ENCODE data around the gene LAMA5. TPM values are rescaled to one million over a fixed set of nuclear protein-coding genes. Genes with fewer than 3 reads are reported as not detected.

LAMA5 gene
- total RNA-seq, 2 experiments from 2014 or later, result 0.99 to 1.9 TPM

DNA sequence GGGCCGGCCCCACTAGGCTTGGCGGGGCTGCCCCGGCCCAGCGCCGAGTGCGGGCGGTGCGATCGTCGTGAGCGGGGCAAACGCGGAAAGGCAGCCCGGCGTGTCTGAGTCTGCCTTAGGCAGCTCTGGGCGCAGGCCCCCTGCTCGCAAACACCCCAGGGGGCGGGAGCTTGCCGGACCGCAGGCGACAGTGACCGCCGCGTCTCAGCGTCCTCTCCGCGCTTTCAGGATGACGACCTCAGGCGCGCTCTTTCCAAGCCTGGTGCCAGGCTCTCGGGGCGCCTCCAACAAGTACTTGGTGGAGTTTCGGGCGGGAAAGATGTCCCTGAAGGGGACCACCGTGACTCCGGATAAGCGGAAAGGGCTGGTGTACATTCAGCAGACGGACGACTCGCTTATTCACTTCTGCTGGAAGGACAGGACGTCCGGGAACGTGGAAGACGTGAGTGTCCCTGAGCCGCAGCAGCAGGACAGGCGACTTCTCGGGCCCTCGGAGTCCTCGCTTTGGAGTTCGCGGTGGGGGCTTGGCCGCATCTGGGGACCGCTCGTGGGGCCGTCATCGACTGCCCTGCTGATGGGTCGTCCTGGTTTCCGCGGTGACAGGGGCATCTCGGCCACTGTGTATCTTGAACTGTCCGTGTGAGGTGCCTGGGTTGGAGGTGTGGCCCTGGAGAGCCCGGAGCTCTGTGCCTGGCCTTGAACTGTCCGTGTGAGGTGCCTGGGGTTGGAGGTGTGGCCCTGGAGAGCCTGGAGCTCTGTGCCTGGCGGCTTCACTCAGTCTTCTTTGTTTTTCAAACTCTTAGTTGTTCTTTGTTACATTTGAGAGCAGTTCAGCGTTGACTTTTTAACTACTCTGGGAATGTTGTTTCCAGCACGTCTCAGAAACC is 63.5 kb downstream of the LAMA5 start:
- CTCF ChIA-PET, result interaction anchor here (0.9 to 2.0 kb wide), 4 partner anchors 22 to 504 kb away, joined by 3 to 11 read pairs (median 3); partner anchors contain the start of gene RPS21
- Mint-ChIP-seq H3K27me3 (no peaks in the 10 kb centered on the region), H3K36me3 (peaks cover 23% of the 10 kb centered on the region), H3K27ac (peak overlapping the region; percentile 84), H3K9me3 (ENCODE audit: low read depth) (no peaks in the 10 kb centered on the region), H3K4me3 (peak overlapping the region; percentile 89), H3K4me1 (peaks cover 28% of the 10 kb centered on the region)
- DNase-seq (peak; percentile 63), ATAC-seq (peak; percentile 9)

GRCh38 chr20:62303062-62303339 is 64.1 kb downstream of the LAMA5 start:
- no peaks in the 10 kb centered on the region for H3K9me3 Mint-ChIP-seq (ENCODE audit: low read depth)
- H3K27me3 Mint-ChIP-seq, result no peaks in the 10 kb centered on the region

GRCh38 chr20:62302341-62303061 is 64.6 kb downstream of the LAMA5 start, which contains the start of gene ADRM1:
ADRM1 (plus strand) TSS chr20:62302997; CDS start chr20:62303569, 572 bp downstream.
- Mint-ChIP-seq H3K27ac (peak within 1 kb of the TSS; percentile 98), H3K9me3 (ENCODE audit: low read depth) (no peaks in the 10 kb centered on the region), H3K4me1 (peaks cover 28% of the 10 kb centered on the region), H3K4me3 (peak within 1 kb of the TSS; percentile 89), H3K36me3 (peaks cover 20% of the 10 kb centered on the region), H3K27me3 (no peaks in the 10 kb centered on the region)
- CTCF ChIA-PET, result interaction anchor here (0.6 to 2.0 kb wide), 10 partner anchors 11 to 340 kb away, joined by 3 to 11 read pairs (median 3); partner anchors contain the start of gene RPS21
- ATAC-seq (peak; percentile 88), DNase-seq (peak; percentile 97)

More at GRCh38 chr20:62303062-62303339, 64.1 kb downstream of the LAMA5 start:
- Mint-ChIP-seq H3K36me3 (peaks cover 23% of the 10 kb centered on the region), H3K4me1 (peaks cover 28% of the 10 kb centered on the region), H3K4me3 (peak overlapping the region; percentile 89), H3K27ac (peak overlapping the region; percentile 98)
- DNase-seq (no peak), ATAC-seq (no peak)
- CTCF ChIA-PET, result interaction anchor here (1.1 to 2.0 kb wide), 5 partner anchors 23 to 182 kb away, joined by 3 to 11 read pairs (median 4); partner anchors contain the start of gene RPS21

GRCh38 chr20:62301773-62302340 is 65.3 kb downstream of the LAMA5 start:
- Mint-ChIP-seq H3K27ac (peak overlapping the region; percentile 98), H3K4me1 (peaks cover 28% of the 10 kb centered on the region), H3K36me3 (peaks cover 19% of the 10 kb centered on the region), H3K27me3 (no peaks in the 10 kb centered on the region), H3K4me3 (peak overlapping the region; percentile 89), H3K9me3 (ENCODE audit: low read depth) (no peaks in the 10 kb centered on the region)
- ATAC-seq, result peak; percentile 56
- DNase-seq, result peak; percentile 95
- CTCF ChIA-PET, result interaction anchor here (0.6 to 2.0 kb wide), 9 partner anchors 11 to 506 kb away, joined by 3 to 11 read pairs (median 4); partner anchors contain the start of gene RPS21

- peak overlapping the region; percentile 98 for H3K27ac Mint-ChIP-seq
- CTCF ChIA-PET, result interaction anchor here (0.6 to 1.5 kb wide), 8 partner anchors 61 to 582 kb away, joined by 3 to 11 read pairs (median 3); no protein-coding TSS in a partner anchor
- no peaks in the 10 kb centered on the region for H3K27me3 Mint-ChIP-seq
- peaks cover 19% of the 10 kb centered on the region for H3K36me3 Mint-ChIP-seq
- no peaks in the 10 kb centered on the region for H3K9me3 Mint-ChIP-seq (ENCODE audit: low read depth)
- DNase-seq (no peak), ATAC-seq (no peak)
- H3K4me1 Mint-ChIP-seq, result peaks cover 28% of the 10 kb centered on the region
- H3K4me3 Mint-ChIP-seq, result peak overlapping the region; percentile 16
These were observed 65.9 kb downstream of the LAMA5 start for GRCh38 chr20:62301111-62301668.

DNA sequence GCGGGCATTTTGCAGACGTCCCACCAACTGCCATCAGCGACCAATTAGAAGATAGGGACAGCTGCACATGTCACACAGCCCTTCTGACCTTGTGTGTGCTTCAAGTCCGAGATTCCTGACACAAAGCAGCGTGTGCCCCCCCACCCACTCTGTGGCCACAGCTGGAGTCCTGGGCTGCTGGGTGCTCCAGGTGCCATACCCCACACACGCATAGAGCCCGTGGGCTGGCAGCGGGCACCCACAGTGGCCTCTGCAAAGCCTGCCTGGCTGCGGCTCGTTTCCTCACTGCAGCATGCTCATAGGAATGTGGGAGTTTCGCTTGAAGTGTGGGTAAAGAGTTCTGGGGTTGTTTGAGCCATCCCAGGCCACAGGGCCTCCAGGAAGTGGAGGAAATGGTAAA is 66.8 kb downstream of the LAMA5 start:
- Mint-ChIP-seq H3K9me3 (ENCODE audit: low read depth) (no peaks in the 10 kb centered on the region), H3K4me3 (no peak overlapping the region), H3K27ac (no peak overlapping the region), H3K4me1 (peaks cover 23% of the 10 kb centered on the region), H3K27me3 (no peaks in the 10 kb centered on the region), H3K36me3 (peaks cover 13% of the 10 kb centered on the region)
- DNase-seq (no peak), ATAC-seq (no peak)
- CTCF ChIA-PET, result interaction anchor here (0.7 to 2.0 kb wide), 8 partner anchors 60 to 491 kb away, joined by 3 to 11 read pairs (median 4); no protein-coding TSS in a partner anchor

DNA sequence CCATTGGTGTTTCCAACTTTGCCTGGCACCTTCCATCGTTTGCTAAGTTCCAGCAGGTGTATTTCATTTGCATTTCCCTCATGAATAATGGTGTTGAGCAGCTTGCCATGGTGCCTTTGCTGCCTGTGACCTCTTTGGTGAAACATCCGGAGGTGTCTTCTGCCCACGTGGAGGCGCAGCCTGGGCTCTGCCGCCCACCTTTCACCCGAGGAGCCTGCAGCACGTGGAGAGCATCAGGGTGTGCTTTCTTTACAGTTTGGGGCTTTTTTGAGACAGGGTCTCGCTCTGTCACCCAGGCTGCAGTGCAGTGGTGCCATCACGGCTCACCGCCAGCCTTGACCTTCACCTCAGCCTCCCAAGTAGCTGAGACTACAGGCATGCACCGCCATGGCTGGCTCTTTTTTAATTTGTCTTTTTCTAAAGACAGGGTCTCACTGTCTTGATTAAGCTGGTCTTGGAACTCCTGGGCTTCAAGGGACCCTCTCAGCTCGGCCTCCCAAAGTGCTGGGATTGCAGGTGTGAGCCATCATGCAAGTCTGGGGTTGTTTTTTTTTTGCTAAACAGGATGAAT is 67.4 kb downstream of the LAMA5 start:
- Mint-ChIP-seq H3K4me3 (no peak overlapping the region), H3K27ac (no peak overlapping the region), H3K9me3 (ENCODE audit: low read depth) (no peaks in the 10 kb centered on the region), H3K36me3 (peaks cover 8% of the 10 kb centered on the region), H3K27me3 (no peaks in the 10 kb centered on the region), H3K4me1 (peaks cover 17% of the 10 kb centered on the region)
- CTCF ChIA-PET, result interaction anchor here (1.1 to 2.0 kb wide), 3 partner anchors 109 to 492 kb away, joined by 3 to 4 read pairs (median 4); no protein-coding TSS in a partner anchor
- DNase-seq (no peak), ATAC-seq (no peak)

- no peak for ATAC-seq
- Mint-ChIP-seq H3K4me3 (no peak overlapping the region), H3K36me3 (peaks cover 2% of the 10 kb centered on the region), H3K27me3 (no peaks in the 10 kb centered on the region), H3K9me3 (ENCODE audit: low read depth) (no peaks in the 10 kb centered on the region), H3K4me1 (peaks cover 10% of the 10 kb centered on the region), H3K27ac (no peak overlapping the region)
- DNase-seq, result no peak
- CTCF ChIA-PET, result interaction anchor here (2.0 kb wide), 1 partner anchor 288 kb away, joined by 4 read pairs; no protein-coding TSS in a partner anchor
These were observed 68.4 kb downstream of the LAMA5 start for GRCh38 chr20:62298577-62299249.

GRCh38 chr20:62297449-62298227 is 69.5 kb downstream of the LAMA5 start:
- DNase-seq, result no peak
- Mint-ChIP-seq H3K27ac (no peak overlapping the region), H3K36me3 (no peaks in the 10 kb centered on the region), H3K4me1 (peaks cover 8% of the 10 kb centered on the region), H3K27me3 (no peaks in the 10 kb centered on the region), H3K9me3 (ENCODE audit: low read depth) (no peaks in the 10 kb centered on the region), H3K4me3 (no peak overlapping the region)
- no peak for ATAC-seq
- CTCF ChIA-PET, result no interaction called here

DNA sequence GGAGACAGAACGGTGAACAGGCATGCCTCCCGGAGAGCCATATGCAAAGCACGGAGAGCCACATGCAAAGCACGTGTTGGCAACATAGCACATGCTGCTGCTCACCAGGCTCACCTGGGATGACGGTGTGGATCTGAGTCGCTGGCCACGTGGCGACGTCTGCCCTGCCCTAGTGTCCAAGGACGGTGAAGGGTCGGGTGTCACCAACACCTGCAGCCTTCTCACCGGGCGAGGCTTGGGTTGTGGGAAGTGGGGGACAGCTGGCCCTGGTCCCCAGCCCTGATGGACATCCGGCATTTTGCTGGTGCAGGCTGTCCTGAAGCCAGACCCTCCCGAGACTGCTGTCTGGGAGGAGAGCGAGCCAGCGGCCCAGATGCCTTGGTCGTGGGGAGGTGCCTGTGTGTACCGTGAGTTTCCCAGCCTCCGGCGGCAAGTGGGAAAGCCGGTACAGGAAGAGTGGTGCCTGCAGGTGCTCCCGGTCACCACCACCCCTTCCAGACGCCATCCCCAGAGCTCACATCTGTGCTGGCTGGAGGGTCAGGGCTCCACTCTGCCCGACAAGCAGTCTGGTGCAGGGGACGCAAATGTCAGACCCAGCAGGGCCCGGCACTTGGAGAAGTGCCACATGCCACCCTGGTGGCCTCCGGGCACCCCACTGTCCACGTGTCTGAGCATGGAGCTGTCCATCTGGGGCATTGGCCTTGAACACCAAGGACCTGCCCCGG is 70.2 kb downstream of the LAMA5 start:
- no peaks in the 10 kb centered on the region for H3K36me3 Mint-ChIP-seq
- no peaks in the 10 kb centered on the region for H3K27me3 Mint-ChIP-seq

DNA sequence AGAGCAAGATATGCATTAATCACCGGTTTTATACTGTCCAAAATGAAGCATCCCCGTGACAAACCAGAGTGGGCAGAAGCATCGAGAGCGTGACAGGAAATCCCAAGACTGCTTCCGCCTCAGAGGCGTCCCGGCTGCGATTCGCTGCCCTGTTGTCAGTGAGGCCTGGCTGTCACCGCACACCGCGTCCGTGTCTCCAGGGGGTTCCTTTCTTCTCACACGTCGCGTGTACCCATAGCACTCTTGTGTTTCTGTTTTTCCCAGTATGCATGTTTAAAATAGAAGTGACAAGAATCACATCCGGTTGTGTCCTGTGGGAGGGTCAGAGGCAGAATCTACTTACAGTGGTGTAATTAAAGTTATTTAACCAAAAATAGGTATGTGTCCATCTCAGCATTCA is 72.6 kb downstream of the LAMA5 start:
- Mint-ChIP-seq H3K4me1 (peaks cover 5% of the 10 kb centered on the region), H3K27ac (no peak overlapping the region), H3K36me3 (no peaks in the 10 kb centered on the region), H3K27me3 (no peaks in the 10 kb centered on the region), H3K9me3 (ENCODE audit: low read depth) (no peaks in the 10 kb centered on the region), H3K4me3 (no peak overlapping the region)
- CTCF ChIA-PET, result interaction anchor here (0.7 kb wide), 1 partner anchor 31 kb away, joined by 3 read pairs; no protein-coding TSS in a partner anchor
- DNase-seq, result no peak
- no peak for ATAC-seq

More for the DNA sequence above, 70.2 kb downstream of the LAMA5 start:
- Mint-ChIP-seq H3K4me3 (no peak overlapping the region), H3K4me1 (peaks cover 10% of the 10 kb centered on the region), H3K9me3 (ENCODE audit: low read depth) (no peaks in the 10 kb centered on the region), H3K27ac (no peak overlapping the region)
- CTCF ChIA-PET, result interaction anchor here (0.9 kb wide), 1 partner anchor 112 kb away, joined by 3 read pairs; no protein-coding TSS in a partner anchor
- ATAC-seq (no peak), DNase-seq (no peak)

All from activated CD8-positive, alpha-beta memory T cell treated with anti-CD3 and anti-CD28 coated beads, Interleukin-2, amount 10 ng/mL, durations not matched to agents 7 days and 5 days (primary cell).